H9 (cell line): ENCODE measurements around the gene PRKAG2. TPM values are rescaled to one million over a fixed set of nuclear protein-coding genes. Genes with fewer than 3 reads are reported as not detected.

Experiments
- DNase-seq: peaks from one replicate; pipeline ENCODE4 v3.0.0-alpha.2; 2017
- H2AFZ ChIP-seq: one replicate; pipeline ENCODE4 v1.6.1; 2013; ENCODE audit warnings: mild to moderate bottlenecking, low read length, control low read depth, moderate library complexity
- H2AK5ac ChIP-seq: 2 replicates; pipeline ENCODE4 v1.6.1; 2013; ENCODE audit warnings: low read length, control low read depth, mixed read lengths; ENCODE audit not compliant: insufficient read length
- H2BK120ac ChIP-seq: one replicate; pipeline ENCODE4 v1.6.1; 2013; ENCODE audit warnings: low read depth, mild to moderate bottlenecking, low read length, control low read depth, inconsistent platforms; ENCODE audit not compliant: poor library complexity, severe bottlenecking
- H2BK12ac ChIP-seq: 2 replicates; pipeline ENCODE4 v1.6.1; 2013; ENCODE audit warnings: low read length, control low read depth, mixed read lengths, low read depth; ENCODE audit not compliant: insufficient read length
- H2BK15ac ChIP-seq: 2 replicates; pipeline ENCODE4 v1.6.1; 2013; ENCODE audit warnings: low read depth, low read length, control low read depth
- H2BK20ac ChIP-seq: one replicate; pipeline ENCODE4 v1.6.1; 2013; ENCODE audit warnings: low read depth, mild to moderate bottlenecking, low read length, control low read depth, inconsistent platforms; ENCODE audit not compliant: poor library complexity, severe bottlenecking
- H2BK5ac ChIP-seq: 2 replicates; pipeline ENCODE4 v1.6.1; 2013; ENCODE audit warnings: low read length, control low read depth, mixed read lengths; ENCODE audit not compliant: insufficient read length
- H3K14ac ChIP-seq: 2 replicates; pipeline ENCODE4 v1.6.1; 2013; ENCODE audit warnings: low read length, control low read depth; ENCODE audit not compliant: insufficient read depth
- H3K18ac ChIP-seq: 2 replicates; pipeline ENCODE4 v1.6.1; 2013; ENCODE audit warnings: low read depth, mild to moderate bottlenecking, mixed read lengths, low read length, control low read depth; ENCODE audit not compliant: insufficient read length
- H3K23ac ChIP-seq: 2 replicates; pipeline ENCODE4 v1.6.1; 2013; ENCODE audit warnings: low read length, control low read depth, mixed read lengths, low read depth; ENCODE audit not compliant: insufficient read length
- H3K23me2 ChIP-seq: 2 replicates; pipeline ENCODE4 v1.6.1; 2013; ENCODE audit warnings: low read depth, mild to moderate bottlenecking, mixed read lengths, low read length, control low read depth; ENCODE audit not compliant: insufficient read length, poor library complexity, severe bottlenecking
- H3K27ac ChIP-seq: 2 replicates; pipeline ENCODE4 v1.5.1; 2013; ENCODE audit warnings: low read length, control low read depth, mixed read lengths, low read depth; ENCODE audit not compliant: insufficient read length
- H3K27me3 ChIP-seq: 2 replicates; pipeline ENCODE4 v1.6.1; 2013; ENCODE audit warnings: low read length, control low read depth, inconsistent platforms; ENCODE audit not compliant: insufficient read depth
- H3K4ac ChIP-seq: 2 replicates; pipeline ENCODE4 v1.6.1; 2013; ENCODE audit warnings: low read depth, mild to moderate bottlenecking, control low read depth, inconsistent platforms, low read length, moderate library complexity
- H3K4me1 ChIP-seq: 2 replicates; pipeline ENCODE4 v1.6.1; 2013; ENCODE audit warnings: low read length, control low read depth, inconsistent platforms; ENCODE audit not compliant: insufficient read depth
- H3K4me2 ChIP-seq: 2 replicates; pipeline ENCODE4 v1.6.1; 2013; ENCODE audit warnings: low read length, control low read depth, mixed read lengths; ENCODE audit not compliant: insufficient read length, insufficient read depth
- H3K56ac ChIP-seq: 2 replicates; pipeline ENCODE4 v1.6.1; 2013; ENCODE audit warnings: low read depth, mild to moderate bottlenecking, mixed read lengths, low read length, control low read depth; ENCODE audit not compliant: insufficient read length
- H3K79me1 ChIP-seq: 2 replicates; pipeline ENCODE4 v1.6.1; 2013; ENCODE audit warnings: low read depth, mild to moderate bottlenecking, moderate library complexity, low read length, control low read depth, inconsistent platforms; ENCODE audit not compliant: insufficient read depth, poor library complexity, severe bottlenecking
- H3K79me2 ChIP-seq: 2 replicates; pipeline ENCODE4 v1.6.1; 2013; ENCODE audit warnings: low read length, control low read depth, inconsistent platforms; ENCODE audit not compliant: insufficient read depth
- H3K9ac ChIP-seq: 2 replicates; pipeline ENCODE4 v1.6.1; 2013; ENCODE audit warnings: low read length, control low read depth, mixed read lengths; ENCODE audit not compliant: insufficient read length; ENCODE audit errors: extremely low read depth
- H3K9me3 ChIP-seq: one replicate; pipeline ENCODE4 v1.6.1; 2013; ENCODE audit warnings: low read depth, low read length, inconsistent platforms; ENCODE audit not compliant: control insufficient read depth
- H3T11ph ChIP-seq: one replicate; pipeline ENCODE4 v1.6.1; 2013; ENCODE audit warnings: mild to moderate bottlenecking, low read length, control low read depth, inconsistent platforms
- H4K20me1 ChIP-seq: one replicate; pipeline ENCODE4 v1.6.1; 2013; ENCODE audit not compliant: control insufficient read depth, insufficient read length, insufficient read depth
- H4K5ac ChIP-seq: 2 replicates; pipeline ENCODE4 v1.6.1; 2013; ENCODE audit warnings: low read depth, mild to moderate bottlenecking, mixed read lengths, low read length, control low read depth; ENCODE audit not compliant: insufficient read length
- H4K8ac ChIP-seq: replicated peaks from 2 replicates; pipeline ENCODE4 v1.6.1; 2013; ENCODE audit warnings: low read length, control low read depth, mixed read lengths, low read depth; ENCODE audit not compliant: insufficient read length
- H4K91ac ChIP-seq: 2 replicates; pipeline ENCODE4 v1.6.1; 2013; ENCODE audit warnings: low read depth, mild to moderate bottlenecking, moderate library complexity, mixed read lengths, low read length, control low read depth; ENCODE audit not compliant: insufficient read length
- H3K27ac Mint-ChIP-seq, 3 experiments: 2 replicates in 2 of 3; 3 replicates in 1 of 3; pipeline ENCODE4 v1.8.0; 2020 to 2021; ENCODE audit warnings: mixed read lengths in 3 of 3, mild to moderate bottlenecking in 1 of 3, moderate library complexity in 1 of 3
- H3K27me3 Mint-ChIP-seq: 2 replicates; pipeline ENCODE4 v1.8.0; 2021; ENCODE audit warnings: low read depth, mild to moderate bottlenecking, moderate library complexity, mixed read lengths
- H3K36me3 Mint-ChIP-seq, 3 experiments: 2 replicates in 2 of 3; 3 replicates in 1 of 3; pipeline ENCODE4 v1.8.0; 2020 to 2021; ENCODE audit warnings: low read depth in 3 of 3, mixed read lengths in 3 of 3; ENCODE audit not compliant: insufficient read depth in 1 of 3
- H3K4me1 Mint-ChIP-seq, 2 experiments: 2 replicates each; pipeline ENCODE4 v1.8.0; 2020; ENCODE audit warnings: mixed read lengths in 2 of 2
- H3K4me3 Mint-ChIP-seq, 2 experiments: 2 replicates in 1 of 2; 3 replicates in 1 of 2; pipeline ENCODE4 v1.8.0; 2020 to 2021; ENCODE audit warnings: mild to moderate bottlenecking in 2 of 2, mixed read lengths in 2 of 2, moderate library complexity in 1 of 2
- H3K9me3 Mint-ChIP-seq, 2 experiments: 2 replicates in 1 of 2; 3 replicates in 1 of 2; pipeline ENCODE4 v1.8.0; 2020; ENCODE audit warnings: mild to moderate bottlenecking in 2 of 2, mixed read lengths in 2 of 2, moderate library complexity in 1 of 2
- WGBS: extraction: QIAGEN DNeasy Blood & Tissue Kit; methylation state at CpG from one replicate; pipeline ENCODE4 v1.1.7; 2013; ENCODE audit warnings: missing lambda C conversion rate, low lambda C conversion rate, mixed read lengths; ENCODE audit not compliant: insufficient read length; ENCODE audit errors: extremely low coverage; 5-methylcytosine and 5-hydroxymethylcytosine counted together
- total RNA-seq: library from RNA; stranded (reverse); gene quantifications from 2 replicates; pipeline ENCODE4 v1.2.1, GENCODE V29; 2021
- TF ChIP-seq, protein P1 (sequence below): fragments of 200-600 bp; sonication (generic); conservative IDR thresholded peaks from 3 replicates; pipeline ENCODE4 v1.8.0; 2021; ENCODE audit warnings: antibody characterized with exemption, mild to moderate bottlenecking

PRKAG2 gene
- total RNA-seq, 1 experiment from 2014 or later: 11.8 TPM

DNA sequence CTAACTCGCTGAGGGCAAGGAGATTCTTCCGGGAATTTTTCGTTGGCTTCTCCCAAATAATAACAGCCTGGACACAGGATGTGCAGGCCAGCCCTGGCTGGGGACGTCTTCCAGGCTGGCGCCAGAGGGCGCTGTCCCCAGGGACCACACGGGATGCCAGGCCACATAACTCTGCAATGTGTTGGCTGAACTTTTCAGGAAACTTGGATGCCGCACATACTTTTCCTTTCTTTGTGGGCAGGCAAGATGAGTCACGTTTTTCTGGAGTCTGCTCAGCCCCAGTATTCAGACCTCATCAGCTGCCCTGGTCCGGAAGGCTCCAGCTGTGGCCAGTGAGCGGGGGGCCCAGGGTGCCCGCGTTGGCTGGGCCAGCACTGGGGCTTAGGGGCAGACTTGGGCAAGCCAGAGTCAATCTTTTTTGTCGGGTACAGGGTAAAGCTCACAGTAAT lies 122.7 kb downstream of the PRKAG2 start:
- no peak overlapping the region for H3K4me3 Mint-ChIP-seq

More for the DNA sequence above, 122.7 kb downstream of the PRKAG2 start:
- Histone ChIP-seq H3K27ac (peak overlapping the region; percentile 48), H2BK120ac (no peak overlapping the region), H2AK5ac (no peak overlapping the region), H3K27me3 (no peaks in the 10 kb centered on the region), H3K9me3 (no peaks in the 10 kb centered on the region), H2BK15ac (no peak overlapping the region), H2AFZ (no peak overlapping the region), H3K4me2 (no peak overlapping the region), H2BK12ac (no peak overlapping the region), H3K4me1 (peaks cover 4% of the 10 kb centered on the region; the same call in 1 of the 2 replicates), H3K23ac (no peak overlapping the region), H3K18ac (peak overlapping the region; percentile 74), H4K5ac (no peak overlapping the region), H4K8ac (no peak overlapping the region), H3K23me2 (no peaks in the 10 kb centered on the region), H4K91ac (no peak overlapping the region), H3K79me2 (no peaks in the 10 kb centered on the region), H3K79me1 (no peaks in the 10 kb centered on the region), H2BK5ac (no peak overlapping the region), H3K4ac (no peak overlapping the region), H3T11ph (no peak overlapping the region), H2BK20ac (no peak overlapping the region), H3K9ac (no peak overlapping the region), H3K14ac (no peak overlapping the region; the same call in 1 of the 2 replicates), H3K56ac (no peak overlapping the region), H4K20me1 (no peaks in the 10 kb centered on the region)
- Mint-ChIP-seq H3K4me1 (peaks cover 23 to 36% of the 10 kb centered on the region in 2 experiments), H3K27ac (peak overlapping the region in 2 of 3 experiments; percentile 87 to 90; a peak in 3 of 7 replicates), H3K36me3 (no peaks in the 10 kb centered on the region), H3K27me3 (peaks cover 16% of the 10 kb centered on the region), H3K9me3 (no peaks in the 10 kb centered on the region; a peak in 3 of 5 replicates)
- no CpG with 5 or more reads among the region's 14 CpGs for WGBS
- TF ChIP-seq, protein P1, sequence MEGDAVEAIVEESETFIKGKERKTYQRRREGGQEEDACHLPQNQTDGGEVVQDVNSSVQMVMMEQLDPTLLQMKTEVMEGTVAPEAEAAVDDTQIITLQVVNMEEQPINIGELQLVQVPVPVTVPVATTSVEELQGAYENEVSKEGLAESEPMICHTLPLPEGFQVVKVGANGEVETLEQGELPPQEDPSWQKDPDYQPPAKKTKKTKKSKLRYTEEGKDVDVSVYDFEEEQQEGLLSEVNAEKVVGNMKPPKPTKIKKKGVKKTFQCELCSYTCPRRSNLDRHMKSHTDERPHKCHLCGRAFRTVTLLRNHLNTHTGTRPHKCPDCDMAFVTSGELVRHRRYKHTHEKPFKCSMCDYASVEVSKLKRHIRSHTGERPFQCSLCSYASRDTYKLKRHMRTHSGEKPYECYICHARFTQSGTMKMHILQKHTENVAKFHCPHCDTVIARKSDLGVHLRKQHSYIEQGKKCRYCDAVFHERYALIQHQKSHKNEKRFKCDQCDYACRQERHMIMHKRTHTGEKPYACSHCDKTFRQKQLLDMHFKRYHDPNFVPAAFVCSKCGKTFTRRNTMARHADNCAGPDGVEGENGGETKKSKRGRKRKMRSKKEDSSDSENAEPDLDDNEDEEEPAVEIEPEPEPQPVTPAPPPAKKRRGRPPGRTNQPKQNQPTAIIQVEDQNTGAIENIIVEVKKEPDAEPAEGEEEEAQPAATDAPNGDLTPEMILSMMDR: peak; percentile 98
- DNase-seq: peak; percentile 96
